GM18909 (cell line): ENCODE results near the gene RTN4R.
"Not testable (repeated sequence)": the region's sequence is repeated elsewhere in the genome, so short reads cannot be mapped to it uniquely, and the experiment has no call there.

Experiments
- ATAC-seq: cut with Tn5 transposase; IDR thresholded peaks from one replicate; pipeline ENCODE4 v1.9.1; 2021; ENCODE audit warnings: mild to moderate bottlenecking; ENCODE audit not compliant: unreplicated experiment, poor library complexity

RTN4R gene

GRCh38 chr22:20268279-20269012, at the start of gene RTN4R:
Gene RTN4R (minus strand): TSS chr22:20268318. CDS start chr22:20268092, 226 bp downstream.
- peak; percentile 55 for ATAC-seq

DNA sequence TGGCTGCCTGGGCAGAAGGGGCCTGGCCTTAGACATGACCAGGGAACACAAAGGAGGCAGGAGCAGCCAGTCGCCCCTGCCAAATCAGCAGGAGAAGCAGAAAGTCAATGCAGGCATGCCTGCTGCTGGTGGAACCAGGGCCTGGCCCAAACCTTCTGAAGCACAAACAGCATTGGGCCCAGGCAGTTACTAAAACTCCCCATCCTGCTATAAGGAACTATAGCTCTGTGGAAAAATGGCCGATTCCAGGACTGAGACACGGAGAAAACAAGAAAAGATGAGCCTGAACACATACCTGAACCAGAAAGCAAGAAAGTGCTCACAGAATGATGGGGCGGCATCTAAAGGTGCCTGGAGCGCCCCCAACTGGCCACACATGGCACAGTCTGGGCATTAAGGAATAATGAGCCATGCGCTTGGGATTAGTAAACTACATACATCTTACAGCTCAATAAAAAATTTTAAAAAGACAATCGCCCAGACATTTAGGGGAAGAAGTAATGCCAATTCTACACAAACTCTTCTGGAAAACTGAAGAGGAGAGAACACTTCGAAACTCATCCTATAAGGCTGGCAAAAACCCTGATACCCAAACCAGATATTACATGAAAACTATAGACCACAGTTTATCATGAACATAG, 49.4 kb upstream of the RTN4R start:
- ATAC-seq, result not testable (repeated sequence)

DNA sequence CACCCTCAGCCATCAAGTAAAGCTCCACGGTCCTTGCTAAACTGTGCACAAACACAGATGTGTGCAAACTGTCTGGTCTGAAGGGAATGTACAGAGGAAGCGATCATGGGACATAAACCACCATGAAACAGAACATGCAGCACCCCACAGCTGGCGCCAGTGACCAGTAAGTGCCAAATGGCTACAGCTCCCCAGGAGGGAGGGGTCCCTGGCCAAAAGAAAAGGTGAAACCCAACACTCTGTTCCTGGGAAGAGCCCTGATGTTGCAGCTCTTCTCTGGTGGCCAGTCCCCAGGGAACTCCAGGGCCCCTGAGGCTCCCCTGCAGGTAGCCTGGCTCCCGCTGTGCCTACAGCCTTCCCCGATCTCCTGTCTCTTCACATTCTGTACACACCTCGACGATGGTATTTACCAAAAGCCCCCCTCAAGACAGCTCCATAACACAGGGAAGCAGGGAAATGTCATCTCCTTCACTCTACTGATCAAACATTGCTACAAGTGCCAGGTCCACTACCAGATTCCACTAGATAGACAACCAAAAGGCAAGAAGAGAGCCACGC, 48.8 kb upstream of the RTN4R start:
- no peak for ATAC-seq

- no peak for ATAC-seq
Observed at GRCh38 chr22:20316217-20316843, 48.2 kb upstream of the RTN4R start.

GRCh38 chr22:20315337-20316216, 47.5 kb upstream of the RTN4R start:
- no peak for ATAC-seq

DNA sequence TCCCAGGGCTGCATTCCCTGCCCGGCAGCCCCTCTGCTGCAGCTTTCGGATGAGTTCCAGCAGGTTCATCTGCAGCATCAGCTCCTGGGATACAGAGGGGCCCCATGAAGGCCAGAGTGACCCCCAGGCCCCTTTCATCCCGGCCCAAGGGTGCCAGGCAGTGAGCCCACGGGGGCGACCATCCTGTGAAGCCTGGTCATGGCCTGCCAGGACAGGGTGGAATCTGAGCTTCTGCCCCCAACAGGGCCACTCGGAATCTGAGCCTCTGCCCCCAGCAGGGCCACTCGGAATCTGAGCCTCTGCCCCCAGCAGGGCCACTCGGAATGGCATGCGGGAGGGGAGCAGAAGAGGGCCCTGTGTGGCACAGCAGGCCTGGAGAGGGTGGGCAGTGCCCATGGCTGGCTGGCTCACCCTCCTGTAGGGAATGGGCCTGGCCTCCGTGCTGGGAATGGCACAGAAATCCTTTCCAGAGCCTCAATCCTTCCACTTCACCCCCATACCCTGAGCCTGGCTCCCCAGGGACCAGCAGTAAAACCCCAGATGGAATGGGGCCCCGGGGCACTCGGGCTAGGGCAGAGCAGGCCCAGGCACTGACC, 46.7 kb upstream of the RTN4R start:
- not testable (repeated sequence) for ATAC-seq

- ATAC-seq, result not testable (repeated sequence)
Observed at GRCh38 chr22:20314206-20314605, 46.1 kb upstream of the RTN4R start.

DNA sequence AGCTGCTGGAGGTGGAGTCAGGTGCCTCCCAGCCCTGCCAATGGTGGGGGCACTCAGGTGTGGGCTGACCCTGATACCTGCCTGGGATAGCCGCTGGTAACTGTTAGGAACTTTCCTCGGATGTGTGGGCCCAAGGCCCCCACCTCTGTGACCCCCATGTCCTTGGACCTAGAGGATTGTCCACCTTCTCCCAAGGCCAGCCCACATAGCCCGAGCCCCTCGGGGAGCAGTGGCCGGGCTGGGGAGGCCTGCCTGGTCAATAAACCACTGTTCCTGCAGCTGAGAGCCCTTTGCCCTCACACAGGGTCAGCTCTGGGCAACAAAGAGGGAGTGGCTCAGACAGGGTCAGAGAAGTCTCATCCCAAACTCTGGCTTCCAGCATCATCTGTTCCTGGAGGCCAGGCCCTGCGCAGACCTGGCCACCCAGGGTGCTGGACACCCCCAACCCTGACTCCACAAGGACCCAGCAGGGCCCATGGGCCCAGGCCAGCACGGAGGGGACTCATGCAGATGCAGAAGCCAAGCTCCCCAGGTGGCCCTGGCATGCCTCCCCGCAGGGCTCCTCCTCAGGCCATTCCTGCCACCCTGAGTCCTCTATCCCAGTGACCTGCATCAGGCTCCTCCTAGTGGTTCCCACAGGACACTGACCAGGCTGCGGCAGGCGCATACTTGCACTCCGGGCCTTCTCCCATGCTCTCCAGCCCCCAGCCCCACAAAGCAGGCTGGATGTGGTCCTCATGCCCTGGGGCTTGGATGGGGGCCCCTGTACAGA, 45.4 kb upstream of the RTN4R start:
- ATAC-seq, result not testable (repeated sequence)

DNA sequence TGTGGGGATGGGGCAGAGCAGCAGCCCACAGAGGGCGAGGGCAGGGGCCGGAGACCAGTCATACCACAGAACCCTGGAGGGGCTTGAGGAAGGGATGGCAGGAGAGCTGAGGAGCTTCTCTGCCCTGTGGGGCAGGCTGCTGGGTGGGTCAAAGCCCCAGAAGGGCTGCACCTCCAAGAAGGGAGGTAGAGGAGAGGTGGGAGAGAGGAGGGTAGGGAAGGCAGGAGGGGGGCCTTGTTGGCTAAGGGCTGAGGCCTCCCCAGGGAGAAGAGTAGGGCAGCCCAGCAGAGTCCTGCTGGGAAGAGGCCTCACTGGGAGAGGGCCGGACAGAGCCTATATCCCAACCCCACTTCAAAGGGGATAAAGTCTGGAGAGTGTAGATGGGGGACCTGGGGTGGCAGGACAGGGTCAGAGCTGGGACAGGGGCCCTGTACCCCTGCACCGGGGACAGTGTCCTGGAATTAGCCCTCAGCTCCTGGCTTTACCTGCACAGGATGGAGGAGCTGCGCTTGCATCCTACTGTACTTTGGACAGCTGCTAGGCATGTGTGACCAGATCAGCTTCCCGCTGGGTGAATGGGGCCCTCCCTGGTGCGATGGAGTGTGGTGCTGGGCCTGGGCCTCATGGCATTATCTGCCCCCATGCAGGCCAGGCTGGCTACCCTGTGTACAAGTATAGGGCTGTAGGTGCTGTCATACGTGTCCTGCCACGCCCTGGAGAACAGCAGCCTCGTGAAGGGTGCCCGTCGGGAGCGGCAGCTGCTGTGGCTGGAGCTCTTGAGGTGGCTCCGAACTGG, 44.5 kb upstream of the RTN4R start:
- no peak for ATAC-seq

- not testable (repeated sequence) for ATAC-seq
Observed at GRCh38 chr22:20311249-20312062, 43.3 kb upstream of the RTN4R start.

GRCh38 chr22:20310773-20311172, 42.7 kb upstream of the RTN4R start:
- ATAC-seq, result not testable (repeated sequence)

DNA sequence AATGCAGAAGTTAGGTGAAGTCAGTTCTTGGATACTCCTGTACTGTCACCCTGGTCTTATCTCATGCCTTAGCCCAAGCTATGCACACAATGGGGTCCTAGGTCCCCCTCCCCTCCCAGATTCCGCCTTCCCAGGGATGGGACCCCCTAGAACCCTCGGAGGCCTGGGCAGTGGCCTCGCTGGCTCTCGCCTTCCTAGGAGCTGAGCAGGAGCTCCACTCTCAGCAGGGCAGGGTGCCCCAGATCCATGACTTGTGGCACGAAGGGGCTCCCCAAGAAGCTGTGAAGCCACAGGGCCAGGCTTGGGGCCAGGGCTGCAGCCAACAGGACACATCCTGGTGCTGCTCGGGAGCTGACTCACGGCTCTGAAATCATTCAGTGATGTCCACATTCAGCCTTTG, 42.1 kb upstream of the RTN4R start:
- ATAC-seq, result not testable (repeated sequence)

GRCh38 chr22:20308806-20309650, 40.9 kb upstream of the RTN4R start:
- not testable (repeated sequence) for ATAC-seq

DNA sequence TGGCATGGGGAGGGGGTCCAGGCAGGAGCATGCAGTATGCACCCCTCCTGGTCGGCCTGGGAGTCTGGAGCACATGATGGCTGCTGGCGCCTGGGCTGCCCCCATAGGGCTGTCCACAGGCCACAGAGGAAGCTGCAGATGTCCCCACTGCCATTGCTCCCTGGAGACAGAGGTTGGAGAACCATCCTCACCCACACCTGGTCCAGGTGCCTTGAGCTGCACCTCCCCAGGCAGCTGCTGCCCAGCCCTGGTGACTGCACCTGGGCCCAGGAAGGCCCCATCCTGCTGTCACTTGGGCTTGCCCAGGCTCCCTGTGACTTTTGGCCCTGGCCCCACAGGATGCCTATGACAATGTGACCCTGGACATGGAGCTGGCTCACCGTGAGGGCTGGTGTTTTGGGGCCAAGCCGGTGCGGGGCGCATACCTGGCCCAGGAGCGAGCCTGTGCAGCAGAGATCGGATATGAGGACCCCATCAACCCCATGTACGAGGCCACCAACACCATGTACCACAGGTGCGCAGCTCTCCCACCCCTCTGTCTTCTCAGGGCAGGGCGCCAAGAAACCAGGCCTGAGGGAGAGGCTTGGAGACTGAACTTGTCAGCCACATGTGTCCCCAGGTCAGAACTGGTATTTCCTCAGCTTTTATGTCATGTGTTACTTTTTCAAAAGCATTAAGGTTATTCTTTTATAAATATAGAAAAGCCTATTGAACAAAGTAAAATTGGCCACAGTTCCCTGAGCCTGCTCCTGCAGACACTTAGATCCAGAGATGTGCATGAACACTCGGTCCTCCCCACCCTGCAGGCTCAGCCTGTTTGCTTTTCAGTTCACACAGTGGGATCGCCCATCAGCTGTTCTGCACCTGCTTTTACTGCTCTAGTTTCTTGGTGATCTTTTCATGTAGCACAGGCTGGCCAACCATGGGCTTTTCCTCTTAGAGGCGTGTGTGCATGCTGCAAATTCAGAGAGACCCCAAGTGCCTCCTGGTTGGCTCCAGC, 39.6 kb upstream of the RTN4R start:
- not testable (repeated sequence) for ATAC-seq
